ENCODE results near the gene NIT1. TPM values are rescaled to one million over a fixed set of nuclear protein-coding genes. Genes with fewer than 3 reads are reported as not detected.

NIT1 gene
- total and polyA plus RNA-seq, 2 donors (not counting 3 experiments of a cell fraction or from before 2014, with no cell fraction given) = 20.3 to 26.5 TPM

GRCh38 chr1:161082483-161082882 is 35.4 kb upstream of the NIT1 start:
- Histone ChIP-seq H3K27ac (ENCODE audit: insufficient read depth, low read depth, low read length) (no peak overlapping the region), H3K79me2 (ENCODE audit: control insufficient read depth, insufficient read depth, low read length) (no peaks in the 10 kb centered on the region), H4K20me1 (replicated peaks; ENCODE audit: control insufficient read depth, extremely low read depth, insufficient read depth, low read length) (no peaks in the 10 kb centered on the region), H3K9me1 (replicated peaks; ENCODE audit: control insufficient read depth, extremely low read depth, insufficient read depth, low read length) (no peaks in the 10 kb centered on the region), H2AFZ (ENCODE audit: low read depth, low read length) (no peak overlapping the region), H3K4me1 (ENCODE audit: control insufficient read depth, extremely low read depth, insufficient read depth, low read length) (no peaks in the 10 kb centered on the region), H3K27me3 (ENCODE audit: control insufficient read depth in 2 of 2, insufficient read depth in 2 of 2, low read length in 2 of 2) (no peaks in the 10 kb centered on the region), H3K4me3 (replicated peaks in 1 of 3; ENCODE audit: insufficient read depth in 1 of 3, low read depth in 1 of 3, low read length in 3 of 3) (no peak overlapping the region), H3K9ac (replicated peaks; ENCODE audit: extremely low read depth, insufficient read depth, low read length) (no peak overlapping the region), H3K4me2 (ENCODE audit: insufficient read depth, low read length) (no peak overlapping the region), H3K36me3 (ENCODE audit: control insufficient read depth in 2 of 2, extremely low read depth in 1 of 2, insufficient read depth in 2 of 2, low read length in 2 of 2) (no peaks in the 10 kb centered on the region), H3K9me3 (replicated peaks; ENCODE audit: control insufficient read depth, insufficient read depth, low read length) (no peaks in the 10 kb centered on the region)
- intact Hi-C loops (cut with micrococcal nuclease) (no loop called here), dilution Hi-C loops (cut with MboI; ENCODE audit: extremely low pct_ligation_motif_present, low sequenced_read_pairs) (no loop called here)
- FAIRE-seq (no peak), DNase-seq (ENCODE audit: low read depth, low spot score) (no peak)
- ChIA-PET CTCF (interaction anchor here (1.1 kb wide), 1 partner anchor 15 kb away, joined by 3 read pairs; the partner anchor contains the start of gene KLHDC9), POLR2A (no interaction called here)
- no peak for TF ChIP-seq EZH2 (IDR thresholded peaks at IDR 0.05; ENCODE audit: borderline replicate concordance, low read depth, low read length, severe bottlenecking)
- no peak for TF ChIP-seq GATA2 (IDR thresholded peaks at IDR 0.05; ENCODE audit: insufficient read depth, insufficient read length, low read depth, low read length)
- no TSS peak for BruUV-seq (replicated peaks)

- POLR2A ChIA-PET = no interaction called here
- Histone ChIP-seq H3K9ac (replicated peaks; ENCODE audit: extremely low read depth, insufficient read depth, low read length) (no peak overlapping the region), H4K20me1 (replicated peaks; ENCODE audit: control insufficient read depth, extremely low read depth, insufficient read depth, low read length) (no peaks in the 10 kb centered on the region), H3K9me3 (replicated peaks; ENCODE audit: control insufficient read depth, insufficient read depth, low read length) (no peaks in the 10 kb centered on the region), H3K4me1 (ENCODE audit: control insufficient read depth, extremely low read depth, insufficient read depth, low read length) (no peaks in the 10 kb centered on the region), H3K27ac (ENCODE audit: insufficient read depth, low read depth, low read length) (no peak overlapping the region), H3K79me2 (ENCODE audit: control insufficient read depth, insufficient read depth, low read length) (no peaks in the 10 kb centered on the region), H3K4me3 (replicated peaks in 1 of 3; ENCODE audit: insufficient read depth in 1 of 3, low read depth in 1 of 3, low read length in 3 of 3) (no peak overlapping the region), H3K36me3 (ENCODE audit: control insufficient read depth in 2 of 2, extremely low read depth in 1 of 2, insufficient read depth in 2 of 2, low read length in 2 of 2) (no peaks in the 10 kb centered on the region), H3K27me3 (ENCODE audit: control insufficient read depth in 2 of 2, insufficient read depth in 2 of 2, low read length in 2 of 2) (no peaks in the 10 kb centered on the region), H3K4me2 (ENCODE audit: insufficient read depth, low read length) (no peak overlapping the region), H2AFZ (ENCODE audit: low read depth, low read length) (no peak overlapping the region), H3K9me1 (replicated peaks; ENCODE audit: control insufficient read depth, extremely low read depth, insufficient read depth, low read length) (no peaks in the 10 kb centered on the region)
- FAIRE-seq = peak; percentile 59
- dilution Hi-C loops (cut with MboI; ENCODE audit: extremely low pct_ligation_motif_present, low sequenced_read_pairs) = no loop called here
- intact Hi-C loops (cut with micrococcal nuclease) = no loop called here
- DNase-seq (ENCODE audit: low read depth, low spot score) = no peak
- no TSS peak for BruUV-seq (replicated peaks)
- CTCF ChIA-PET = interaction anchor here (1.9 kb wide), 1 partner anchor 86 kb away, joined by 5 read pairs; no protein-coding TSS in a partner anchor
- TF ChIP-seq JUN (IDR thresholded peaks at IDR 0.05; ENCODE audit: borderline replicate concordance, insufficient read depth, insufficient read length, low read depth) (peak; percentile 31), POLR2A (IDR thresholded peaks at IDR 0.05; ENCODE audit: low read depth, low read length) (no peak), FOS (IDR thresholded peaks at IDR 0.05; ENCODE audit: borderline replicate concordance, insufficient read depth, low read length) (no peak)
These were observed 34.7 kb upstream of the NIT1 start for GRCh38 chr1:161082996-161083747.

Data from endothelial cell of umbilical vein (primary cell).